ENCODE results near the gene TRIM39.
A peak's percentile ranks its signal among the peaks of the same experiment; 100 is the strongest.

Gene TRIM39

GRCh38 chr6:30325873-30326525 lies 728 bp upstream of the TRIM39 start:
- H3K4me3 ChIP-seq = peak overlapping the region; percentile 73 to 97 (median 89)

GRCh38 chr6:30327232-30327746 lies 562 bp downstream of the TRIM39 start:
- peak overlapping the region; percentile 73 to 97 (median 89) for H3K4me3 ChIP-seq

More at GRCh38 chr6:30325873-30326525, 728 bp upstream of the TRIM39 start:
- peak overlapping the region; percentile 93 to 99 (median 98) for H3K27ac ChIP-seq

GRCh38 chr6:30328397-30328796 lies 1.7 kb downstream of the TRIM39 start:
- no peak overlapping the region for H3K27ac ChIP-seq
- no peak overlapping the region for H3K4me3 ChIP-seq

More at GRCh38 chr6:30327232-30327746, 562 bp downstream of the TRIM39 start:
- peak overlapping the region; percentile 93 to 99 (median 98) for H3K27ac ChIP-seq

GRCh38 chr6:30329331-30329730 lies 2.6 kb downstream of the TRIM39 start:
- H3K27ac ChIP-seq = no peak overlapping the region

GRCh38 chr6:30331981-30332380 lies 5.3 kb downstream of the TRIM39 start:
- Histone ChIP-seq H3K27ac (no peak overlapping the region), H3K4me3 (no peak overlapping the region)

More at GRCh38 chr6:30329331-30329730, 2.6 kb downstream of the TRIM39 start:
- H3K4me3 ChIP-seq = no peak overlapping the region

- no peak overlapping the region for H3K27ac ChIP-seq
- no peak overlapping the region for H3K4me3 ChIP-seq
Observed at GRCh38 chr6:30334075-30334783, 7.5 kb downstream of the TRIM39 start.

GRCh38 chr6:30340589-30341054 lies 13.9 kb downstream of the TRIM39 start:
- no peak overlapping the region for H3K27ac ChIP-seq
- no peak overlapping the region for H3K4me3 ChIP-seq

- Histone ChIP-seq H3K4me3 (no peak overlapping the region), H3K27ac (no peak overlapping the region)
Observed at GRCh38 chr6:30341218-30341617, 14.5 kb downstream of the TRIM39 start.

GRCh38 chr6:30341728-30342127 lies 15.0 kb downstream of the TRIM39 start:
- H3K27ac ChIP-seq = no peak overlapping the region
- no peak overlapping the region for H3K4me3 ChIP-seq

- H3K4me3 ChIP-seq = peak overlapping the region in 3 of 7 experiments; percentile 58 to 84 (median 63)
- H3K27ac ChIP-seq = peak overlapping the region in 6 of 21 experiments; percentile 84 to 96 (median 90)
Observed at GRCh38 chr6:30344191-30344867, 17.6 kb downstream of the TRIM39 start.

- H3K4me3 ChIP-seq = peak within 1 kb of the TSS; percentile 48 to 89 (median 83)
Observed at GRCh38 chr6:30344868-30345671, 18.3 kb downstream of the TRIM39 start, which contains the start of gene RPP21. RPP21 (plus strand) TSS chr6:30345156; CDS start chr6:30345172, 16 bp downstream.

GRCh38 chr6:30345852-30346251 lies 19.1 kb downstream of the TRIM39 start:
- peak overlapping the region in 7 of 21 experiments; percentile 83 to 93 (median 91) for H3K27ac ChIP-seq
- peak overlapping the region; percentile 48 to 89 (median 83) for H3K4me3 ChIP-seq

More at GRCh38 chr6:30344868-30345671, 18.3 kb downstream of the TRIM39 start, which contains the start of gene RPP21:
- peak within 1 kb of the TSS; percentile 14 to 96 (median 88) for H3K27ac ChIP-seq

- no peak overlapping the region for H3K4me3 ChIP-seq
Observed at GRCh38 chr6:30348957-30349356, 22.2 kb downstream of the TRIM39 start.

GRCh38 chr6:30349421-30350177 lies 22.9 kb downstream of the TRIM39 start:
- H3K27ac ChIP-seq = no peak overlapping the region
- no peak overlapping the region for H3K4me3 ChIP-seq

More at GRCh38 chr6:30348957-30349356, 22.2 kb downstream of the TRIM39 start:
- no peak overlapping the region for H3K27ac ChIP-seq

GRCh38 chr6:30350524-30350923 lies 23.8 kb downstream of the TRIM39 start:
- no peak overlapping the region for H3K4me3 ChIP-seq
- H3K27ac ChIP-seq = no peak overlapping the region

GRCh38 chr6:30352550-30352949 lies 25.8 kb downstream of the TRIM39 start:
- H3K4me3 ChIP-seq = no peak overlapping the region
- no peak overlapping the region for H3K27ac ChIP-seq

GRCh38 chr6:30355281-30355680 lies 28.6 kb downstream of the TRIM39 start:
- Histone ChIP-seq H3K4me3 (no peak overlapping the region), H3K27ac (no peak overlapping the region)

- Histone ChIP-seq H3K27ac (no peak overlapping the region), H3K4me3 (no peak overlapping the region)
Observed at GRCh38 chr6:30356536-30356935, 29.8 kb downstream of the TRIM39 start.

All from skin epidermis (tissue), 12 donors.